ENCODE results near the gene CLCA1.
A peak's percentile ranks its signal among the peaks of the same experiment; 100 is the strongest.

Gene CLCA1

GRCh38 chr1:86468501-86468977, at the start of gene CLCA1:
CLCA1 (plus strand) TSS chr1:86468927; CDS start chr1:86468972, 45 bp downstream.
- H3K9ac ChIP-seq: no peak within 1 kb of the TSS
- no peak within 1 kb of the TSS for H3K4me2 ChIP-seq (ENCODE audit: low read length)
- H3K9me3 ChIP-seq (ENCODE audit: control insufficient read depth, low read length): no peaks in the 10 kb centered on the region
- H3K4me3 ChIP-seq (ENCODE audit: low read depth, low read length): no peak within 1 kb of the TSS
- H3K27me3 ChIP-seq (ENCODE audit: control insufficient read depth, insufficient read depth, low read length): no peaks in the 10 kb centered on the region
- no peak within 1 kb of the TSS for H2AFZ ChIP-seq
- no peak for TF ChIP-seq CTCF (IDR thresholded peaks at IDR 0.05)
- no peaks in the 10 kb centered on the region for H3K79me2 ChIP-seq
- H3K4me1 ChIP-seq: no peaks in the 10 kb centered on the region
- H3K27ac ChIP-seq: no peak within 1 kb of the TSS
- no peaks in the 10 kb centered on the region for H3K36me3 ChIP-seq (ENCODE audit: control insufficient read depth, insufficient read depth, low read length)

GRCh38 chr1:86419277-86419903, 49.3 kb upstream of the CLCA1 start:
- Histone ChIP-seq H3K4me1 (no peaks in the 10 kb centered on the region), H3K27me3 (ENCODE audit: control insufficient read depth, insufficient read depth, low read length) (no peaks in the 10 kb centered on the region), H3K9ac (no peak overlapping the region), H3K79me2 (no peaks in the 10 kb centered on the region), H3K27ac (no peak overlapping the region), H3K36me3 (ENCODE audit: control insufficient read depth, insufficient read depth, low read length) (no peaks in the 10 kb centered on the region), H3K4me3 (ENCODE audit: low read depth, low read length) (no peak overlapping the region), H2AFZ (peak overlapping the region; percentile 22), H3K4me2 (ENCODE audit: low read length) (no peak overlapping the region), H3K9me3 (ENCODE audit: control insufficient read depth, low read length) (no peaks in the 10 kb centered on the region)
- TF ChIP-seq CTCF (IDR thresholded peaks at IDR 0.05): peak; percentile 25

- Histone ChIP-seq H3K9me3 (ENCODE audit: control insufficient read depth, low read length) (no peaks in the 10 kb centered on the region), H3K4me1 (no peaks in the 10 kb centered on the region), H3K79me2 (no peaks in the 10 kb centered on the region), H2AFZ (no peak overlapping the region), H3K27me3 (ENCODE audit: control insufficient read depth, insufficient read depth, low read length) (no peaks in the 10 kb centered on the region), H3K4me3 (ENCODE audit: low read depth, low read length) (no peak overlapping the region), H3K4me2 (ENCODE audit: low read length) (no peak overlapping the region), H3K27ac (no peak overlapping the region), H3K9ac (no peak overlapping the region), H3K36me3 (ENCODE audit: control insufficient read depth, insufficient read depth, low read length) (no peaks in the 10 kb centered on the region)
- no peak for TF ChIP-seq CTCF (IDR thresholded peaks at IDR 0.05)
Observed at GRCh38 chr1:86421601-86422280, 47.0 kb upstream of the CLCA1 start.

- Histone ChIP-seq H3K4me2 (ENCODE audit: low read length) (no peak overlapping the region), H2AFZ (no peak overlapping the region), H3K9me3 (ENCODE audit: control insufficient read depth, low read length) (no peaks in the 10 kb centered on the region), H3K27ac (peak overlapping the region; percentile 24), H3K4me3 (ENCODE audit: low read depth, low read length) (no peak overlapping the region), H3K4me1 (no peaks in the 10 kb centered on the region), H3K27me3 (ENCODE audit: control insufficient read depth, insufficient read depth, low read length) (no peaks in the 10 kb centered on the region), H3K79me2 (no peaks in the 10 kb centered on the region), H3K9ac (no peak overlapping the region), H3K36me3 (ENCODE audit: control insufficient read depth, insufficient read depth, low read length) (no peaks in the 10 kb centered on the region)
- no peak for TF ChIP-seq CTCF (IDR thresholded peaks at IDR 0.05)
Observed at GRCh38 chr1:86423473-86423872, 45.3 kb upstream of the CLCA1 start.
